Measurements from ENCODE around the gene GDF11. TPM values are rescaled to one million over a fixed set of nuclear protein-coding genes. Genes with fewer than 3 reads are reported as not detected.
"Not testable (repeated sequence)": the region's sequence is repeated elsewhere in the genome, so short reads cannot be mapped to it uniquely, and the experiment has no call there.

The GDF11 gene
- total RNA-seq, 8 experiments from 2014 or later: 3.6 to 35.9 (median 9.1) TPM

- ATAC-seq (replicated peaks in 6 of 8): no peak
- WGBS, 10 experiments: 17 to 94% (median 71%) methylated on average over 1 to 2 of the region's 2 CpGs
- H3K27ac ChIP-seq: no peak overlapping the region
Measured at GRCh38 chr12:55755246-55755645, 12.3 kb downstream of the GDF11 start.

GRCh38 chr12:55757701-55758100 lies 14.8 kb downstream of the GDF11 start:
- H3K4me3 ChIP-seq: no peak overlapping the region
- no peak overlapping the region for H3K27ac ChIP-seq
- no peak for ATAC-seq (replicated peaks in 6 of 8)
- 40 to 100% (median 67%) methylated on average over 1 to 2 of the region's 2 CpGs; no CpG with 5 or more reads in 1 of the 10 experiments for WGBS, 10 experiments
- H3K4me1 ChIP-seq (replicated peaks in 1 of 2): no peaks in the 10 kb centered on the region
- in situ Hi-C loops (cut with MboI; ENCODE audit: low pct_unique_long_range_greater_than_20kb in 2 of 9, low sequenced_read_pairs in 9 of 9, unreplicated experiment in 9 of 9): no loop called here

More at GRCh38 chr12:55755246-55755645, 12.3 kb downstream of the GDF11 start:
- Histone ChIP-seq H3K4me1 (replicated peaks in 1 of 2) (no peaks in the 10 kb centered on the region), H3K4me3 (no peak overlapping the region)
- in situ Hi-C loops (cut with MboI; ENCODE audit: low pct_unique_long_range_greater_than_20kb in 2 of 9, low sequenced_read_pairs in 9 of 9, unreplicated experiment in 9 of 9): no loop called here

GRCh38 chr12:55758575-55758974 lies 15.7 kb downstream of the GDF11 start:
- H3K27ac ChIP-seq; in situ Hi-C loops (cut with MboI; ENCODE audit: low pct_unique_long_range_greater_than_20kb in 2 of 9, low sequenced_read_pairs in 9 of 9, unreplicated experiment in 9 of 9); H3K4me1 ChIP-seq (replicated peaks in 1 of 2); H3K4me3 ChIP-seq; ATAC-seq (replicated peaks in 6 of 8): not testable (repeated sequence)
- 100% methylated on average over 1 to 4 of the region's 4 CpGs; no CpG with 5 or more reads in 6 of the 10 experiments for WGBS, 10 experiments

- 76 to 100% (median 96%) methylated on average over 1 to 6 of the region's 6 CpGs; no CpG with 5 or more reads in 3 of the 10 experiments for WGBS, 10 experiments
- in situ Hi-C loops (cut with MboI; ENCODE audit: low pct_unique_long_range_greater_than_20kb in 2 of 9, low sequenced_read_pairs in 9 of 9, unreplicated experiment in 9 of 9): no loop called here
- Histone ChIP-seq H3K4me3 (no peak overlapping the region), H3K4me1 (replicated peaks in 1 of 2) (peaks cover 8 to 11% of the 10 kb centered on the region in 2 donors), H3K27ac (no peak overlapping the region)
- ATAC-seq (replicated peaks in 6 of 8): no peak
Measured at GRCh38 chr12:55760663-55761062, 17.7 kb downstream of the GDF11 start.

GRCh38 chr12:55762646-55763045 lies 19.7 kb downstream of the GDF11 start:
- H3K4me1 ChIP-seq (replicated peaks in 1 of 2): peaks cover 15 to 24% of the 10 kb centered on the region in 2 donors
- no peak for ATAC-seq (replicated peaks in 6 of 8)
- no peak overlapping the region for H3K4me3 ChIP-seq
- H3K27ac ChIP-seq: no peak overlapping the region
- in situ Hi-C loops (cut with MboI; ENCODE audit: low pct_unique_long_range_greater_than_20kb in 2 of 9, low sequenced_read_pairs in 9 of 9, unreplicated experiment in 9 of 9): no loop called here

- WGBS, 10 experiments: 0 to 80% (median 38%) methylated on average over 1 to 2 of the region's 5 CpGs; no CpG with 5 or more reads in 6 of the 10 experiments
- peak in 5 of 8 experiments; percentile 32 to 68 (median 62) for ATAC-seq (replicated peaks in 6 of 8)
- Histone ChIP-seq H3K4me1 (replicated peaks in 1 of 2) (peaks cover 15 to 24% of the 10 kb centered on the region in 2 donors), H3K4me3 (no peak overlapping the region), H3K27ac (peak overlapping the region; percentile 45 to 49)
- in situ Hi-C loops (cut with MboI; ENCODE audit: low pct_unique_long_range_greater_than_20kb in 2 of 9, low sequenced_read_pairs in 9 of 9, unreplicated experiment in 9 of 9): no loop called here
Measured at GRCh38 chr12:55765736-55766290, 22.9 kb downstream of the GDF11 start.

- no peak overlapping the region for H3K27ac ChIP-seq
- no peak for ATAC-seq (replicated peaks in 6 of 8)
- WGBS, 10 experiments: 87 to 100% (median 100%) methylated on average over 1 to 4 of the region's 4 CpGs; no CpG with 5 or more reads in 3 of the 10 experiments
- H3K4me3 ChIP-seq: no peak overlapping the region
- in situ Hi-C loops (cut with MboI; ENCODE audit: low pct_unique_long_range_greater_than_20kb in 2 of 9, low sequenced_read_pairs in 9 of 9, unreplicated experiment in 9 of 9): no loop called here
- peaks cover 15 to 26% of the 10 kb centered on the region in 2 donors for H3K4me1 ChIP-seq (replicated peaks in 1 of 2)
Measured at GRCh38 chr12:55767156-55767555, 24.2 kb downstream of the GDF11 start.

- in situ Hi-C loops (cut with MboI; ENCODE audit: low pct_unique_long_range_greater_than_20kb in 2 of 9, low sequenced_read_pairs in 9 of 9, unreplicated experiment in 9 of 9): no loop called here
- Histone ChIP-seq H3K27ac (no peak overlapping the region), H3K4me1 (replicated peaks in 1 of 2) (peaks cover 0 to 4% of the 10 kb centered on the region in 2 donors), H3K4me3 (no peak overlapping the region)
- 83 to 100% (median 90%) methylated on average over 1 to 6 of the region's 6 CpGs; no CpG with 5 or more reads in 1 of the 10 experiments for WGBS, 10 experiments
- ATAC-seq (replicated peaks in 6 of 8): no peak
Measured at GRCh38 chr12:55771736-55772135, 28.8 kb downstream of the GDF11 start.

- in situ Hi-C loops (cut with MboI; ENCODE audit: low pct_unique_long_range_greater_than_20kb in 2 of 9, low sequenced_read_pairs in 9 of 9, unreplicated experiment in 9 of 9): no loop called here
- 80 to 100% (median 92%) methylated on average over 1 to 3 of the region's 3 CpGs; no CpG with 5 or more reads in 1 of the 10 experiments for WGBS, 10 experiments
- no peak overlapping the region for H3K27ac ChIP-seq
- no peak for ATAC-seq (replicated peaks in 6 of 8)
- no peaks in the 10 kb centered on the region for H3K4me1 ChIP-seq (replicated peaks in 1 of 2)
- no peak overlapping the region for H3K4me3 ChIP-seq
Measured at GRCh38 chr12:55777856-55778255, 34.9 kb downstream of the GDF11 start.

- H3K27ac ChIP-seq: no peak overlapping the region
- in situ Hi-C loops (cut with MboI; ENCODE audit: low pct_unique_long_range_greater_than_20kb in 2 of 9, low sequenced_read_pairs in 9 of 9, unreplicated experiment in 9 of 9): no loop called here
- ATAC-seq (replicated peaks in 6 of 8): no peak
- no peaks in the 10 kb centered on the region for H3K4me1 ChIP-seq (replicated peaks in 1 of 2)
- 71 to 100% (median 100%) methylated on average over 1 to 2 of the region's 2 CpGs; no CpG with 5 or more reads in 2 of the 10 experiments for WGBS, 10 experiments
- H3K4me3 ChIP-seq: no peak overlapping the region
Measured at GRCh38 chr12:55780685-55781084, 37.8 kb downstream of the GDF11 start.

- in situ Hi-C loops (cut with MboI; ENCODE audit: low pct_unique_long_range_greater_than_20kb in 2 of 9, low sequenced_read_pairs in 9 of 9, unreplicated experiment in 9 of 9): no loop called here
- 80 to 100% (median 96%) methylated on average over 2 to 7 of the region's 7 CpGs for WGBS, 10 experiments
- Histone ChIP-seq H3K27ac (no peak overlapping the region), H3K4me1 (replicated peaks in 1 of 2) (no peaks in the 10 kb centered on the region), H3K4me3 (no peak overlapping the region)
- ATAC-seq (replicated peaks in 6 of 8): no peak
Measured at GRCh38 chr12:55788546-55788945, 45.6 kb downstream of the GDF11 start.

GRCh38 chr12:55789171-55789570 lies 46.2 kb downstream of the GDF11 start:
- no peak overlapping the region for H3K27ac ChIP-seq
- no peak overlapping the region for H3K4me3 ChIP-seq
- 83 to 100% (median 93%) methylated on average over 1 to 2 of the region's 2 CpGs for WGBS, 10 experiments
- ATAC-seq (replicated peaks in 6 of 8): no peak
- in situ Hi-C loops (cut with MboI; ENCODE audit: low pct_unique_long_range_greater_than_20kb in 2 of 9, low sequenced_read_pairs in 9 of 9, unreplicated experiment in 9 of 9): no loop called here
- H3K4me1 ChIP-seq (replicated peaks in 1 of 2): no peaks in the 10 kb centered on the region

- Histone ChIP-seq H3K4me3 (no peak overlapping the region), H3K27ac (no peak overlapping the region), H3K4me1 (replicated peaks in 1 of 2) (no peaks in the 10 kb centered on the region)
- no peak for ATAC-seq (replicated peaks in 6 of 8)
- in situ Hi-C loops (cut with MboI; ENCODE audit: low pct_unique_long_range_greater_than_20kb in 2 of 9, low sequenced_read_pairs in 9 of 9, unreplicated experiment in 9 of 9): loop anchor here in 1 of 9 experiments (10.0 kb wide), 1 partner anchor 45 kb away; the partner anchor contains the start of gene GDF11
- WGBS, 10 experiments: 58 to 100% (median 95%) methylated on average over 1 to 4 of the region's 4 CpGs
Measured at GRCh38 chr12:55789893-55790292, 47.0 kb downstream of the GDF11 start.

GRCh38 chr12:55795950-55796349 lies 53.0 kb downstream of the GDF11 start:
- Histone ChIP-seq H3K4me3 (no peak overlapping the region), H3K27ac (no peak overlapping the region), H3K4me1 (replicated peaks in 1 of 2) (no peaks in the 10 kb centered on the region)
- no peak for ATAC-seq (replicated peaks in 6 of 8)
- in situ Hi-C loops (cut with MboI; ENCODE audit: low pct_unique_long_range_greater_than_20kb in 2 of 9, low sequenced_read_pairs in 9 of 9, unreplicated experiment in 9 of 9): loop anchor here in 1 of 9 experiments (10.0 kb wide), 1 partner anchor 51 kb away; the partner anchor contains the start of gene GDF11
